B cell (primary cell): ENCODE data around the gene DENND1A.

Experiments used
- EZH2 ChIP-seq: IDR thresholded peaks from 2 replicates; pipeline ENCODE4 v1.6.1; 2012; ENCODE audit warnings: borderline replicate concordance, low read depth, mild to moderate bottlenecking, moderate library complexity, low read length; ENCODE audit not compliant: insufficient read depth, poor library complexity, severe bottlenecking
- TF ChIP-seq, protein P1 (sequence below): fragments of 200-600 bp; IDR thresholded peaks from one replicate; pipeline ENCODE4 v1.8.0; 2022; ENCODE audit warnings: antibody characterized with exemption, mild to moderate bottlenecking

DNA sequence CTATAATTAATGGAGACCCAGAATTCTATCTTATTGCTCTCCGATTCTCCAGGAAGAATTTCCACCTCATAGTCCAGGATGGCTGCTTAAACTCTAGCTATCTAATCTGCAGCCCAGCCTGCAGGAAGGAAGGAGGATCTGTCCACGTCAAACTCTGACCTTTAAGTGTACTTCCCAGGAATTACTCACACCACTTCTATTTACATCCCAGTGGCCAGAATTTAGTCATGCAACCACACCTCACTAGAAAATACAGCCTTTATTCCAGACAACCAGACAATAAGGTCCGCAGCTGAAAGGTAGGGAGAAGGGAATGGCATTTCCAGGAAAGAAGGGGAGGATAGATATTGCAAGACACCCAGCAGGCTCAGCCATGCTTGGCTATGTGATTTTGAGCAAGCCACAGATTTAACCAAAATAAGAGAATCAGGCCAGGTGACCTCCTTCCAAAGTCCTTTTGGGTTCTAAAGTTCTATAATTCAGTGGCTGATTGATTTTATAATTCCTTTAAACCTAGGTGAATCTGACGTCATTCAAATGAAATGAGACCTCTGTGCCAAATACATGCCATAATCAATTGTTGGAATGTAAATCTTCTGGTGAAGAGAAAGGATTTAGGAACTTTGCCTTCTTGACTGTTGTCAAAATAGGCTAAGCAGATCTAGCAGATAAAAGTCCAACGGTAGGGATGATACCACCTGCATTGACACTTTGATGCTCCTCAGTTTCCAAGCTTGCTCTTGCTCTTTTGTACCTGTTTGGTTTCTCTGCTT, 3.7 kb upstream of the DENND1A start:
- TF ChIP-seq, protein P1, sequence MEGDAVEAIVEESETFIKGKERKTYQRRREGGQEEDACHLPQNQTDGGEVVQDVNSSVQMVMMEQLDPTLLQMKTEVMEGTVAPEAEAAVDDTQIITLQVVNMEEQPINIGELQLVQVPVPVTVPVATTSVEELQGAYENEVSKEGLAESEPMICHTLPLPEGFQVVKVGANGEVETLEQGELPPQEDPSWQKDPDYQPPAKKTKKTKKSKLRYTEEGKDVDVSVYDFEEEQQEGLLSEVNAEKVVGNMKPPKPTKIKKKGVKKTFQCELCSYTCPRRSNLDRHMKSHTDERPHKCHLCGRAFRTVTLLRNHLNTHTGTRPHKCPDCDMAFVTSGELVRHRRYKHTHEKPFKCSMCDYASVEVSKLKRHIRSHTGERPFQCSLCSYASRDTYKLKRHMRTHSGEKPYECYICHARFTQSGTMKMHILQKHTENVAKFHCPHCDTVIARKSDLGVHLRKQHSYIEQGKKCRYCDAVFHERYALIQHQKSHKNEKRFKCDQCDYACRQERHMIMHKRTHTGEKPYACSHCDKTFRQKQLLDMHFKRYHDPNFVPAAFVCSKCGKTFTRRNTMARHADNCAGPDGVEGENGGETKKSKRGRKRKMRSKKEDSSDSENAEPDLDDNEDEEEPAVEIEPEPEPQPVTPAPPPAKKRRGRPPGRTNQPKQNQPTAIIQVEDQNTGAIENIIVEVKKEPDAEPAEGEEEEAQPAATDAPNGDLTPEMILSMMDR: no peak
- no peak for TF ChIP-seq EZH2
